ENCODE measurements around the gene PPP4R4. TPM values are rescaled to one million over a fixed set of nuclear protein-coding genes. Genes with fewer than 3 reads are reported as not detected.
"Not testable (repeated sequence)": the region's sequence is repeated elsewhere in the genome, so short reads cannot be mapped to it uniquely, and the experiment has no call there.

Gene PPP4R4
- total and polyA plus RNA-seq, 2 of the 4 experiments (the other 2 are of a cell fraction): 0.17 to 0.36 TPM

- POLR2A ChIA-PET (ENCODE audit: unreplicated experiment); H2AK5ac ChIP-seq (ENCODE audit: low read depth, low read length); H3K23ac ChIP-seq (ENCODE audit: low read depth, low read length); H3K4ac ChIP-seq (ENCODE audit: low read depth, low read length); H4K20me1 ChIP-seq (ENCODE audit: insufficient read depth, low read length); H3K4me1 ChIP-seq (ENCODE audit: control insufficient read depth, insufficient read depth, low read length); in situ Hi-C loops (cut with MboI; ENCODE audit: low sequenced_read_pairs); H4K91ac ChIP-seq (ENCODE audit: insufficient read depth, low read depth, low read length); H3K4me3 ChIP-seq (ENCODE audit: insufficient read depth, low read depth, low read length); H3K27me3 ChIP-seq (ENCODE audit: control insufficient read depth, insufficient read depth, low read length); DNase-seq; H3K36me3 ChIP-seq (ENCODE audit: control insufficient read depth, insufficient read depth, low read length); dilution Hi-C loops (cut with HindIII; ENCODE audit: low sequenced_read_pairs, unreplicated experiment); H4K8ac ChIP-seq (ENCODE audit: low read depth in 2 of 2, low read length in 2 of 2); H2AFZ ChIP-seq (replicated peaks; ENCODE audit: low read length, poor library complexity); H3K9me3 ChIP-seq (ENCODE audit: control insufficient read depth, insufficient read depth, low read length); CTCF ChIA-PET; BruUV-seq (replicated peaks); H2AK9ac ChIP-seq (replicated peaks; ENCODE audit: low read depth, low read length, poor library complexity); H3K9ac ChIP-seq (ENCODE audit: low read depth, low read length); H3K14ac ChIP-seq (replicated peaks; ENCODE audit: low read depth, low read length); H2BK15ac ChIP-seq (ENCODE audit: low read depth, low read length); H4K5ac ChIP-seq (ENCODE audit: low read depth, low read length); H3K56ac ChIP-seq (ENCODE audit: extremely low read depth, insufficient read depth, low read length); H3K79me1 ChIP-seq (ENCODE audit: low read depth in 1 of 2, low read length in 2 of 2); H3K9me1 ChIP-seq (ENCODE audit: insufficient read depth, low read length); H3K4me2 ChIP-seq (ENCODE audit: low read depth, low read length); H3K27ac ChIP-seq (ENCODE audit: insufficient read depth, low read length); ATAC-seq (ENCODE audit: low read depth); H2BK5ac ChIP-seq (ENCODE audit: low read depth, low read length, poor library complexity, severe bottlenecking); H3K18ac ChIP-seq (ENCODE audit: low read depth, low read length); H2BK120ac ChIP-seq (ENCODE audit: low read depth, low read length); intact Hi-C loops (cut with micrococcal nuclease); H2BK20ac ChIP-seq (ENCODE audit: low read depth, low read length): not testable (repeated sequence)
- 77% methylated on average over 4 of the region's 11 CpGs; no CpG with 5 or more reads in 1 of the 2 experiments for WGBS, 2 experiments (ENCODE audit: extremely low coverage in 2 of 2, insufficient read length in 1 of 2)
Measured at GRCh38 chr14:94276898-94277561, 102.9 kb downstream of the PPP4R4 start.

Measured in IMR-90 (cell line).